ENCODE measurements around the gene SERINC1. TPM values are rescaled to one million over a fixed set of nuclear protein-coding genes. Genes with fewer than 3 reads are reported as not detected.
"Not testable (repeated sequence)": the region's sequence is repeated elsewhere in the genome, so short reads cannot be mapped to it uniquely, and the experiment has no call there.

Gene SERINC1
- 100 to 1,000 TPM in 2 of 3 donors, 10 to 100 TPM in 1; 89.0 to 177 (median 131) TPM for polyA plus RNA-seq

DNA sequence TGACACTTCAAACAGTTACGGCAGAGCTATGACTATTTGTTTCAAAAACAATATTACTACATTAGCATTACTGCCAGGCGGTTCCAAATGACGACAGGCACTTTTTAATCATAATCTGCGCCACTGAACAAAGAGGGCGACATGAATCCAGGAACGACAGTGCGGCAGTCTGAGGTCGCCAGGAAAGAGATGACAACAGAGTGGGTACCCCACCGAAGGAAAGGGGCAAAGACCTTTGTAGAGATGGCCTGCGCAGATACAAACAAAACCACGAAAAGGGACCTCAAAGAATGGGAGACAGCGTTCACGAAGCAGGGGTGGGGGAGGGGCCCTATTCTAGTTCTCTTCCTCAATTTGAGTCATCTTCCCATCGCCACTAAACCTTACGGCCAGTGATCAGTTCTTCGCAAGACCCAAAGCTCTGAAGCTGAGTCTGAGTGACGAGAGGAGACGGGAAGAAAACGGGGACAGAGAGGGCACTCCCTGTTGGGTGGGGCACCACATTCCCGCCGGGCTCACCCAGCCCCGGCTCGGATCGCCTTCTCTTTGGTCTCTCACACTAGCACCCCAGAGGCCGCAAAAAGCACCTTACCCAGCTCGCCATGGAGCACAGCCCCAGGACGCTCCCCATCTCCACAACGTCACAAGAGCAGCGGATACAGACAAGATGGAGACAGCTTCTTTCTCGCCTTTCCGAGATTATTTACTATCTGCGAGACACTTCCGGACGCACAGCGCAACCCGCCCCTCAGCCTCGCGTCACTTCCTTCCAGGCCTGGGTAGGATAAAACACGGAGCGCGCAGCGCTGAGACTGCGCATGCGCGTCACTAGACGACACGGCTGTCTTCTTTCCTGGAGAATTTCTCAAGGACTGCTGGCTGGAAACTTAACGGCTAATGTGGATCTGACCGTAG is at the start of gene SERINC1:
Gene SERINC1, minus strand, starts transcription at position 701 of the 915 bp plus-strand sequence. Its CDS starts 70 bp downstream, at position 631.
- Mint-ChIP-seq H3K4me1 (peaks cover 47 to 61% of the 10 kb centered on the region in 2 donors), H3K27ac (peak within 1 kb of the TSS; percentile 98 to 100 (median 99)), H3K36me3 (peaks cover 0 to 4% (median 0%) of the 10 kb centered on the region in 3 donors), H3K9me3 (no peaks in the 10 kb centered on the region), H3K27me3 (ENCODE audit: low read depth in 3 of 3) (peaks cover 7 to 16% (median 11%) of the 10 kb centered on the region in 3 donors), H3K4me3 (peak within 1 kb of the TSS; percentile 97 to 100 (median 100))
- peak; percentile 88 to 93 (median 89) for DNase-seq

DNA sequence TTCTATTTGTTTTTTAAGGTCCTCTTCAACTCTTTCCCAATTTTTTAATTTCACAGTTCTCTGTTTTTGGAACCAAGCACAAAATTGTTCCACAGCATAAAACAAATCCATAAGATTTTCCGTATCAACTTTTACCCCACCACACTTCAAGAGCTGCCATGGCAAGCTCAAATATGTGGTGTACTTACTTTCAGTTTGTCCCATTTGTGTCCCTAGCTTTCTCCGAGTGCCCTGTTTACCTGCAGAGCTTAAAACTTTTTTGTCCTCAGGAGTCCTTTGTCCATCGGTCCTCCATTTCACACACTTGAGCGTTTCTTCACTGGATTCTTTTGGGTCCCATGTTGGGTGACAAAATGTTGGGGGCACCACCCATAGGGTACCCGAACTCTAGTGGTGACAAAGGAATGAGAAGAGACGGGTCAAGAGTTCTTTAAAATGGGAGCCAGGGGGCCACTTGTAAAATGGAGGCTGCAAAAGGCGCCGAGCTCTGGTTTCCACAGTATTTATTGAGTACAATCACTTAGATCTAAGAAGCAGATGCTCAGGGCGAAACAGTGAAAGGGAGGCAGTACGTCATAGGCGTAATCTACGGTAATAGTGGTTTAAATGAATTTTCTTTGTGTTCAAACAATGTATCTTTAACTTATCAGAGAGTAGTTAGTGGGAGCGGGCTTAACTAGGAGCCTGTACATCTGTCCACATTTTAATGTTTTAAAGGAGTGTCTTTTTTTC is 39.8 kb upstream of the SERINC1 start:
- Mint-ChIP-seq H3K27me3 (ENCODE audit: low read depth in 3 of 3) (peaks cover 2 to 5% (median 3%) of the 10 kb centered on the region in 3 donors), H3K36me3 (peaks cover 0 to 5% (median 0%) of the 10 kb centered on the region in 3 donors), H3K9me3 (peaks cover 1 to 9% (median 5%) of the 10 kb centered on the region in 6 donors), H3K27ac (no peak overlapping the region), H3K4me1 (no peaks in the 10 kb centered on the region), H3K4me3 (no peak overlapping the region)
- no peak for DNase-seq

DNA sequence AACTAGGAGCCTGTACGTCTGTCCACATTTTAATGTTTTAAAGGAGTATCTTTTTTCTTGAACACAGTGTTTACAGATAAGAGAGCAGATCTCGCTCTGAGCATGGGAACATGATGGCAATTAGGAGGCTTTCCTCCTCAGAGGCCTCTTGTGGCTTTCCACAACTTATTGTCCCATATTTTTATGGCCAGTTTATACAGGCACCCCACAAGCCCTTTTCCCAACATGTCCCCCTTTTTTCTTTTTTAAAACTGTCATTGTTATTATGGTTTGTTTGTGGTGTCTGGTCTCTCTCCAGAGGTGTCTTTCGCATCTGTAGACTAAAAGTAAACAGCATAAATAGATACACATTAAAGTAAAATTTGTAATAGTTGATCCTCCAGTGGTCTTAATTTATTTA is 33.6 kb upstream of the SERINC1 start:
- Mint-ChIP-seq H3K36me3 (peaks cover 9 to 32% (median 16%) of the 10 kb centered on the region in 3 donors), H3K27me3 (ENCODE audit: low read depth in 3 of 3) (peaks cover 2 to 11% (median 3%) of the 10 kb centered on the region in 3 donors), H3K9me3 (peaks cover 26 to 64% (median 36%) of the 10 kb centered on the region in 6 donors)
- H3K4me1 Mint-ChIP-seq, DNase-seq, H3K4me3 Mint-ChIP-seq, H3K27ac Mint-ChIP-seq: not testable (repeated sequence)

DNA sequence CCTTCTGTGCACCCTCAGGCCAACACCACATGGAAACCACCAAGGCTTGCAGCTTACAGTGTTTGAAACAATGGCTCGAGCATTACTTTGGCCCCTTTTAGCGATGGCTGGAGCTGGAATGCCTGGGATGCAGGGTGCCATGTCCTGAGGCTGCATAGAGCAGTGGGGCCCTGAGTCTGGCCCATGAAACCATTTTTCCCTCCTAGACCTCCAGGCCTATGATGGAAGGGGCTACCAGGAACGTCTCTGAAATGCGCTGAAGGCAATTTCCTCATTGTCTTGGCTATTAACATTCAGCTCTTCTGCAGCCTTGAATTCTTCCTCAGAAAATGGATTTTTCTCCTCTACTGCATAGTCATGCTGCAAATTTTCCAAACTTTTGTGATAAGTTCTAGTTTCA is 29.9 kb upstream of the SERINC1 start:
- peaks cover 4 to 12% (median 5%) of the 10 kb centered on the region in 3 donors for H3K27me3 Mint-ChIP-seq (ENCODE audit: low read depth in 3 of 3)
- no peak overlapping the region for H3K4me3 Mint-ChIP-seq
- H3K27ac Mint-ChIP-seq = no peak overlapping the region
- peaks cover 33 to 80% (median 46%) of the 10 kb centered on the region in 6 donors for H3K9me3 Mint-ChIP-seq
- H3K4me1 Mint-ChIP-seq = no peaks in the 10 kb centered on the region
- no peak for DNase-seq
- H3K36me3 Mint-ChIP-seq = peaks cover 9 to 31% (median 16%) of the 10 kb centered on the region in 3 donors

DNA sequence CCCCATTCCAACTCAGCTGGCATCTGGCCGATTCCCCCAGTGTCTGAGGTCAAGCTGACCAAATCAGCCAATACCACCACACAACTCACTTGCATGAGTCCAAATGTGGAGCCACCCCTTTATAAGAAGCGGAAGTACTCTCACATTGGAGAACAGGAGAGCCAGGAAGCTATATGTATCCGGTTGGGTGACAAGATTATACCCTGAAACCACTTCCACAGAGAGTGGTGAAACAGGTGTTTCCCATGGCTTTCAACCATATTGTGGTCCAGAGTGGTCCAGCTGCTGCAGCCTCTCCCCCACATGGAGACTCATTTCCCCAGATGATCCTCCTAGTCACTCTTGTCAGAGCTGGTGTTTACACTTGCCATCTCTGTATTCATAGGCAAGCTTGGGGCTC is 24.0 kb upstream of the SERINC1 start:
- Mint-ChIP-seq H3K27me3 (ENCODE audit: low read depth in 3 of 3) (peaks cover 2 to 9% (median 4%) of the 10 kb centered on the region in 3 donors), H3K27ac (no peak overlapping the region), H3K4me3 (no peak overlapping the region), H3K36me3 (peaks cover 2 to 6% (median 2%) of the 10 kb centered on the region in 3 donors), H3K4me1 (peaks cover 5 to 17% of the 10 kb centered on the region in 2 donors), H3K9me3 (peaks cover 11 to 40% (median 21%) of the 10 kb centered on the region in 6 donors)
- peak; percentile 4 to 6 (median 5) for DNase-seq

DNA sequence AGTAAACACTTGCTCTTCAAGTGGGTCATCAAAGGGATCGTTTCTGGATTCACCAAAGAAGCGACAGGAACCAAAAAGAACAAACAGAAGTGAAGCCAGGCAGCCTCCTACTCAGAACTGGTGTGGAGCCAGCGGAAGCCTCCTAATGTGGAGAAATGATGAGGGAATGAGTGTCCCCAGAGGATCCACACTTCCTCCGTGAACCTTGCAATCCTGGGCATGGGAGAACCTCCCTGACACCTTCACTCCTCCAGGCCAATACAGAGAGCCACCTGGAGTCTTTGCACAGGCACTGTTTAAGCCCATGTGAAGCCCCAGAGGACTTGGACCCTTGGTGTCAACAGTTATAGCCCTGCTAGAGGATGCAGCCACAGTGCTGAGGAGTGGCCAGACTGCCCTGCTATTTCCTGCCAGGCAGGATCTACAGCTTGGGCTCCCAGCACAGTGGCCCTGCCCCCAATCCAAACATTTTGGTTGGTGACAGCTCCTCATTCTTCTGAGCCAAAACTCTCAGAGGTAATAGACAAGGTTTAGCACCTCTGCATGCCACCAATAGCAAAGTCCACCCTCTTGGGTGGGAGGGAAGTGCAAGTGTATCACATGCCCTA is 23.2 kb upstream of the SERINC1 start:
- DNase-seq = no peak
- H3K27me3 Mint-ChIP-seq (ENCODE audit: low read depth in 3 of 3) = peaks cover 2 to 9% (median 4%) of the 10 kb centered on the region in 3 donors
- peaks cover 5 to 17% of the 10 kb centered on the region in 2 donors for H3K4me1 Mint-ChIP-seq
- H3K9me3 Mint-ChIP-seq = peaks cover 9 to 33% (median 18%) of the 10 kb centered on the region in 6 donors
- no peak overlapping the region for H3K4me3 Mint-ChIP-seq
- H3K27ac Mint-ChIP-seq = no peak overlapping the region
- peaks cover 0 to 1% (median 0%) of the 10 kb centered on the region in 3 donors for H3K36me3 Mint-ChIP-seq

DNA sequence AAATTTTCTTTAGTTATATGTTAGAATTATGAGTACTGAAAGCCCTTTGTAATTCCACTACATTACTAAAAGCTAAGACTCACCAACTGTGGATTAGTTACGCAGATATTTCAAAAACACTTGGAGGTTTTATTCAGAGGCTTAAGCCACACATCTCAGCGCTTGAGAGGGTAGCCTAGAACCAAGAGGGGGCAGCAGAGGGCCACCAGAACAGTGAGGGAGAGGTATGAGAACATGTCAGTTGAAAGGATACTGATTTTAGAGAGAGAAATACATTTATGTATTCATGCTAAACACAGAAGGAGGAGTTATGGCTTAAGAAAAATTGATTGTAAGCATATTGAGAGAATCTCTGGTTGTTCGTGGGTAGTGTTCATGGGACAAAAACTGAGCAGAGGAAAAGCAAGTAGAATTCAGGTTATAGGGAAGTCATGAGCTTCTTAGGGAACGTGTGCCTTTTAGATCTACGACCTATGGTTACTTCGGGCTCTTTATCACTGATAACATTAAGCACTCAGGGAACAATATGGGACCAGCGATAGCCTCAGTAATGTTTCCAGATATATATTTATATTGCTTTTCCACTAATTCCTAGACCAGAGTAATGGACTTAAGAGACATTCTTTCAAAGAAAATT is 20.4 kb upstream of the SERINC1 start:
- Mint-ChIP-seq H3K36me3 (no peaks in the 10 kb centered on the region), H3K27ac (no peak overlapping the region), H3K9me3 (peaks cover 3 to 10% (median 5%) of the 10 kb centered on the region in 6 donors), H3K4me1 (peaks cover 5 to 17% of the 10 kb centered on the region in 2 donors), H3K4me3 (no peak overlapping the region), H3K27me3 (ENCODE audit: low read depth in 3 of 3) (peaks cover 0 to 6% (median 0%) of the 10 kb centered on the region in 3 donors)
- DNase-seq = peak; percentile 45 to 58 (median 47)

DNA sequence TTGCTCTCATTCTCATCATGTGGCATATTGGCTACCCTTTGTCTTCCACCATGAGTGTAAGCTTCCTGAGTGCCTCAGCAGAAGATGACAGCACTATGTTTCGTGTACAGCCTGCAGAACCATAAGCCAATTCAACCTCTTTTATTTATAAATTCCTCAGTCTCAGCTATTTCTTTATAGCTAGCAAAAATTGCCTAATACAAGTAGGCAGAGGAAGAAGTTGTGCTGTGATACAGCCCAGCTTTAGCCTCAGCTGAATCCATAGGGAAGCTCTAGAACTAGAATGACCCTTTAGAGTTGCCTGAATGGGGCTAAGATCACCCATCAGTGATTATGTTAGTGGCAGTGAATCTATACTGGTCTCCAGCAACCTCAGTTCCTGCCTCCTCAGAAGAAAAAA is 19.0 kb upstream of the SERINC1 start:
- H3K27me3 Mint-ChIP-seq (ENCODE audit: low read depth in 3 of 3) = peaks cover 0 to 6% (median 0%) of the 10 kb centered on the region in 3 donors
- no peak for DNase-seq
- peaks cover 0 to 2% (median 0%) of the 10 kb centered on the region in 6 donors for H3K9me3 Mint-ChIP-seq
- no peaks in the 10 kb centered on the region for H3K36me3 Mint-ChIP-seq
- H3K27ac Mint-ChIP-seq = no peak overlapping the region
- peaks cover 5 to 14% of the 10 kb centered on the region in 2 donors for H3K4me1 Mint-ChIP-seq
- H3K4me3 Mint-ChIP-seq = no peak overlapping the region

DNA sequence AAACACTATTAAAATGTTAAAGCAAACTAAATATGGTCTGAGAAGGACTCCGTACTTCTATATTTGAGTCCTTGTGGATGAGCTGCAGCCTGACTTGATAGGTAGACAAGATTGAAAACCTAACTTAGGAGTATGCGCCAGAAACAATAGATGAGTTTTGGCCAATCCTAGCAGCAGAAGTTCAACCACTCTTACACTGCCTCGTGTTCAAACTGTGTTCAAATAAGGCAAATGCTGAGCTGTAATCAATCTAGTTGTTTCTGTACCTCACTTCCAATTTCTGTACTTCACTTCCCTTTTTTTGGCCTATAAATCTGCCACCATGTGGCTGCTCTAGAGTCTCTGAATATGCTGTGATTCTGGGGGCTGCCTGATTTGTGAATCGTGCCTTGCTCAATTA is 13.2 kb upstream of the SERINC1 start:
- no peak for DNase-seq
- Mint-ChIP-seq H3K9me3 (no peaks in the 10 kb centered on the region), H3K36me3 (no peaks in the 10 kb centered on the region), H3K4me3 (no peak overlapping the region), H3K27me3 (ENCODE audit: low read depth in 3 of 3) (no peaks in the 10 kb centered on the region), H3K4me1 (no peaks in the 10 kb centered on the region), H3K27ac (no peak overlapping the region)

DNA sequence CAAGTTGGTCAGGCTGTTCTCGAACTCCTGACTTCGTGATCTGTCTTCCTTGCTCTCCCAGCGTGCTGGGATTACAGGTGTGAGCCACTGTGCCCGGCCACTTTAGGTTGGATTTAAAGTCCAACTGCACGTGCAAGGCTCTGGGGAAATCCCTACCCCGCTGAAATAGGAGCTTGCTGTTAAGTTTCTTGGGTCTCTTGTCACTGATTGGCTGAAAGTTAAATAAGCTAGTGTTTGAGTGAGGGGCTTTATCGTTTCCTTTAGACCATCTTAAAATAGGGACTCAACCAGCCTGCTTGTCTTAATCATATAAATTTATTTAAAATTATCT is 11.1 kb upstream of the SERINC1 start:
- Mint-ChIP-seq H3K4me1 (no peaks in the 10 kb centered on the region), H3K36me3 (no peaks in the 10 kb centered on the region), H3K4me3 (no peak overlapping the region), H3K27ac (no peak overlapping the region), H3K9me3 (no peaks in the 10 kb centered on the region), H3K27me3 (ENCODE audit: low read depth in 3 of 3) (no peaks in the 10 kb centered on the region)
- DNase-seq = no peak

DNA sequence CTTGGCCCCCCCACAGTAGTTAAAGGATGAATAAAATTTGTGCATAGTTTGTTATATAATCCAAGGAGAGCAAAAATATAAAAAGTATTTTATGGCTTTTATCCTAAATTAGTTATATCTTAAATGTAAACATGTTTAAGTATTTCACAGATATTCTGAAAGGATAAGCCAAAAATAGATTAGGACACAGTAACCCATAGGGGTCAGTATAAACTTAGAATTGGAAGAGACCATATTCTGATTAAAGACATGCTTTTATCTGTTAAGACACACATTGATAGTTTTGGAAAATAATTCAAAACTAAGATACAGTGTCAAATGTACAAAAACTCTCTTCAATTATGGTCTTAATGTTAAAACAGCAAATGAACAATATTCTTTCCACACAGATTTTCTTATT is 4.5 kb upstream of the SERINC1 start:
- Mint-ChIP-seq H3K9me3 (no peaks in the 10 kb centered on the region), H3K27ac (no peak overlapping the region), H3K4me3 (no peak overlapping the region), H3K36me3 (no peaks in the 10 kb centered on the region), H3K4me1 (peaks cover 5 to 13% of the 10 kb centered on the region in 2 donors), H3K27me3 (ENCODE audit: low read depth in 3 of 3) (peaks cover 6 to 12% (median 11%) of the 10 kb centered on the region in 3 donors)
- DNase-seq = peak in 1 of 3 donors; percentile 21

DNA sequence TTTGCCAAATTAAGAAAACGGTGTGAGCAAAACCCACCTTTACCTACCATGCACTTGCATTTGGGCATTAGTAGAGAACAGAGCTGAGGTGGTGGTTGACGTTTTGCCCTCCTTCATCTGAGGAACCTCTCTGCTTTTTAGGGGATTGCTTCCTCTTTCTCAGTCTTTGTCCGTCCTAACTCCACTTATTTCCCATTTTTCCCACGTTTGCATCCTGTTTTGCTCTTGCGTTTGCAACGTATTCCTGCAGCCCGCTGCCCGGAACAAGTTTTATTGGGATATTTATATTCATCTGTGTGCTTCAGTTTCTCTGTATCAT is 374 bp upstream of the SERINC1 start:
- Mint-ChIP-seq H3K36me3 (peaks cover 0 to 1% (median 0%) of the 10 kb centered on the region in 3 donors), H3K27me3 (ENCODE audit: low read depth in 3 of 3) (peaks cover 7 to 16% (median 11%) of the 10 kb centered on the region in 3 donors), H3K4me3 (peak overlapping the region; percentile 97 to 100 (median 100)), H3K9me3 (no peaks in the 10 kb centered on the region), H3K4me1 (peaks cover 41 to 55% of the 10 kb centered on the region in 2 donors), H3K27ac (peak overlapping the region; percentile 98 to 100 (median 99))
- no peak for DNase-seq

DNA sequence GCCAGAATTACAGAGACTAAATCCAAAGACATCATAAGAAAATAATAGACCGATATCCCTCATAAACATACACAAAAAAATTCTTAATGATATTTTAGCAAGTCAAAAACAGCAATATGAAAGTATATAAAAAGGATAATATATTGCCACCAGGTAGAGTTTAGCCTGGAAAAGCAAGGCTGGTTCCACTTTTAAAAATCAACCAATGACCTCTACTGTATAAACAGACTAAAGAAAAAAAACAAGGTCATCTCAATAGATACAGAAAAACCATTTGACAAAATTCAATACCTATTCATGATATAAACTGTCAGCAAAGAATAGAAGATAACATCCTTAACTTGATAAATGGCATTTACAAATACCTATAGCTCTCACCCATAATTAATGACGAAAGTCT is 9.7 kb downstream of the SERINC1 start:
- Mint-ChIP-seq H3K9me3 (no peaks in the 10 kb centered on the region), H3K36me3 (peaks cover 0 to 18% (median 2%) of the 10 kb centered on the region in 3 donors)

More for the DNA sequence above, 9.7 kb downstream of the SERINC1 start:
- Mint-ChIP-seq H3K4me3 (peak overlapping the region; percentile 0 to 45 (median 16)), H3K4me1 (peaks cover 90 to 100% of the 10 kb centered on the region in 2 donors), H3K27ac (peak overlapping the region in 3 of 6 donors; percentile 8 to 68 (median 12)), H3K27me3 (ENCODE audit: low read depth in 3 of 3) (no peaks in the 10 kb centered on the region)
- no peak for DNase-seq

All from immature natural killer cell (primary cell).